Gastroesophageal sphincter (tissue), 3 donors: ENCODE measurements around the gene GSPT2.

ENCODE experiments used
- EP300 ChIP-seq: sonication (generic); formaldehyde crosslinking; IDR thresholded peaks from one replicate; pipeline ENCODE4 v1.6.1; 2017; ENCODE audit warnings: antibody characterized with exemption, mild to moderate bottlenecking
- POLR2AphosphoS5 ChIP-seq: sonication (generic); formaldehyde crosslinking; IDR thresholded peaks from one replicate; pipeline ENCODE4 v1.6.1; 2017; ENCODE audit warnings: antibody characterized with exemption
- TF ChIP-seq, protein P1 (sequence below), 4 experiments: fragments of 200-600 bp in 2 of 4; fragments of 450-650 bp in 2 of 4; sonication (generic) in 1 of 4; IDR thresholded peaks; one replicate each; pipeline ENCODE4 v1.5.1; 2017 to 2019; ENCODE audit warnings: antibody characterized with exemption in 4 of 4, mild to moderate bottlenecking in 2 of 4, moderate library complexity in 2 of 4

GRCh38 chrX:51694254-51694653 lies 49.0 kb upstream of the GSPT2 start:
- TF ChIP-seq, protein P1, sequence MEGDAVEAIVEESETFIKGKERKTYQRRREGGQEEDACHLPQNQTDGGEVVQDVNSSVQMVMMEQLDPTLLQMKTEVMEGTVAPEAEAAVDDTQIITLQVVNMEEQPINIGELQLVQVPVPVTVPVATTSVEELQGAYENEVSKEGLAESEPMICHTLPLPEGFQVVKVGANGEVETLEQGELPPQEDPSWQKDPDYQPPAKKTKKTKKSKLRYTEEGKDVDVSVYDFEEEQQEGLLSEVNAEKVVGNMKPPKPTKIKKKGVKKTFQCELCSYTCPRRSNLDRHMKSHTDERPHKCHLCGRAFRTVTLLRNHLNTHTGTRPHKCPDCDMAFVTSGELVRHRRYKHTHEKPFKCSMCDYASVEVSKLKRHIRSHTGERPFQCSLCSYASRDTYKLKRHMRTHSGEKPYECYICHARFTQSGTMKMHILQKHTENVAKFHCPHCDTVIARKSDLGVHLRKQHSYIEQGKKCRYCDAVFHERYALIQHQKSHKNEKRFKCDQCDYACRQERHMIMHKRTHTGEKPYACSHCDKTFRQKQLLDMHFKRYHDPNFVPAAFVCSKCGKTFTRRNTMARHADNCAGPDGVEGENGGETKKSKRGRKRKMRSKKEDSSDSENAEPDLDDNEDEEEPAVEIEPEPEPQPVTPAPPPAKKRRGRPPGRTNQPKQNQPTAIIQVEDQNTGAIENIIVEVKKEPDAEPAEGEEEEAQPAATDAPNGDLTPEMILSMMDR (IDR thresholded peaks at IDR 0.05): no peak
- no peak for TF ChIP-seq EP300
- TF ChIP-seq POLR2AphosphoS5: no peak
